Skeletal muscle cell (primary cell): ENCODE results near the gene VEGFC.
A peak's percentile ranks its signal among the peaks of the same experiment; 100 is the strongest.

Experiments
- DNase-seq: peaks from one replicate; pipeline ENCODE4 v3.0.0-alpha.2; 2010; ENCODE audit warnings: low read depth
- H3K4me3 ChIP-seq: 2 replicates; pipeline ENCODE4 v1.5.1; 2011; ENCODE audit warnings: low read depth, mild to moderate bottlenecking, control low read depth, low read length, moderate library complexity

Gene VEGFC

GRCh38 chr4:176792326-176793059, at the start of gene VEGFC:
Gene VEGFC, minus strand, starts transcription at chr4:176792922. Its CDS starts 611 bp downstream, at chr4:176792311.
- DNase-seq = no peak
- peak within 1 kb of the TSS; percentile 87 for H3K4me3 ChIP-seq

- peak; percentile 68 for DNase-seq
- H3K4me3 ChIP-seq = no peak overlapping the region
These were observed 49.0 kb upstream of the VEGFC start for GRCh38 chr4:176841711-176842112.

GRCh38 chr4:176840166-176840565, 47.4 kb upstream of the VEGFC start:
- DNase-seq = no peak
- no peak overlapping the region for H3K4me3 ChIP-seq

GRCh38 chr4:176839656-176840055, 46.9 kb upstream of the VEGFC start:
- no peak overlapping the region for H3K4me3 ChIP-seq
- DNase-seq = no peak

- DNase-seq = peak; percentile 87
- no peak overlapping the region for H3K4me3 ChIP-seq
These were observed 46.1 kb upstream of the VEGFC start for GRCh38 chr4:176838601-176839433.

GRCh38 chr4:176837169-176837895, 44.6 kb upstream of the VEGFC start:
- no peak overlapping the region for H3K4me3 ChIP-seq
- no peak for DNase-seq

GRCh38 chr4:176834531-176834930, 41.8 kb upstream of the VEGFC start:
- no peak for DNase-seq
- no peak overlapping the region for H3K4me3 ChIP-seq

- DNase-seq = no peak
- H3K4me3 ChIP-seq = no peak overlapping the region
These were observed 40.9 kb upstream of the VEGFC start for GRCh38 chr4:176833400-176834175.

- DNase-seq = no peak
- H3K4me3 ChIP-seq = no peak overlapping the region
These were observed 38.2 kb upstream of the VEGFC start for GRCh38 chr4:176830971-176831370.

GRCh38 chr4:176825586-176825985, 32.9 kb upstream of the VEGFC start:
- H3K4me3 ChIP-seq = no peak overlapping the region
- no peak for DNase-seq

GRCh38 chr4:176824645-176825366, 32.1 kb upstream of the VEGFC start:
- no peak for DNase-seq
- H3K4me3 ChIP-seq = no peak overlapping the region

- no peak overlapping the region for H3K4me3 ChIP-seq
- DNase-seq = no peak
These were observed 25.8 kb upstream of the VEGFC start for GRCh38 chr4:176818531-176818930.

- H3K4me3 ChIP-seq = no peak overlapping the region
- no peak for DNase-seq
These were observed 24.5 kb upstream of the VEGFC start for GRCh38 chr4:176817204-176817603.

GRCh38 chr4:176814770-176815169, 22.0 kb upstream of the VEGFC start:
- no peak overlapping the region for H3K4me3 ChIP-seq
- no peak for DNase-seq

- no peak for DNase-seq
These were observed 17.9 kb upstream of the VEGFC start for GRCh38 chr4:176810481-176811249.

GRCh38 chr4:176806778-176807375, 14.2 kb upstream of the VEGFC start:
- DNase-seq = no peak
- H3K4me3 ChIP-seq = no peak overlapping the region

More at GRCh38 chr4:176810481-176811249, 17.9 kb upstream of the VEGFC start:
- H3K4me3 ChIP-seq = no peak overlapping the region

- no peak overlapping the region for H3K4me3 ChIP-seq
- peak; percentile 74 for DNase-seq
These were observed 12.4 kb upstream of the VEGFC start for GRCh38 chr4:176805155-176805554.
